ENCODE results near the gene CBFB.

- no peak for TF ChIP-seq CTCF (IDR thresholded peaks at IDR 0.05; ENCODE audit: insufficient read depth, low read length)
- no peak for TF ChIP-seq REST (IDR thresholded peaks at IDR 0.05; ENCODE audit: insufficient replicate concordance, low read depth)
- no peak for TF ChIP-seq POLR2AphosphoS5 (IDR thresholded peaks at IDR 0.05; ENCODE audit: low read depth)
- TF ChIP-seq SPI1 (IDR thresholded peaks at IDR 0.05; ENCODE audit: borderline replicate concordance, low read depth), result no peak
- no peak for TF ChIP-seq GABPA (IDR thresholded peaks at IDR 0.05; ENCODE audit: low read depth)
Observed at GRCh38 chr16:67077871-67078270, 48.9 kb downstream of the CBFB start.

Measured in HL-60 (cell line).